Hepatocyte (in vitro differentiated cells): ENCODE data around the gene ADGRD1.

Experiments
- CTCF ChIP-seq: fragments of 200-600 bp; sonication (generic); IDR thresholded peaks from 2 replicates; pipeline ENCODE4 v1.5.1; 2016; ENCODE audit warnings: antibody characterized with exemption, mild to moderate bottlenecking; ENCODE audit not compliant: poor library complexity
- EZH2 ChIP-seq: fragments of 200-600 bp; sonication (generic); IDR thresholded peaks from 2 replicates; pipeline ENCODE4 v1.6.1; 2016; ENCODE audit warnings: antibody characterized with exemption, mild to moderate bottlenecking, borderline replicate concordance

- TF ChIP-seq CTCF (no peak), EZH2 (no peak)
These were observed 88.5 kb downstream of the ADGRD1 start for GRCh38 chr12:131041968-131042833.
